Gastrocnemius medialis (tissue), 4 donors: ENCODE measurements around the gene UBE2S. TPM values are rescaled to one million over a fixed set of nuclear protein-coding genes. Genes with fewer than 3 reads are reported as not detected.

ENCODE experiments used
- ATAC-seq, 2 donors: fragments of 150-250 bp; one replicate each; pipeline ENCODE4 v1.9.1; 2016
- DNase-seq, 2 donors: peaks; one replicate each; pipeline ENCODE4 v3.0.0-alpha.2; 2019
- H3K27ac ChIP-seq, 4 donors: fragments of 200-600 bp; sonication (generic); 1 replicate in 1 of 4; 2 replicates in 3 of 4; pipeline ENCODE4 v1.5.1; 2016 to 2018; ENCODE audit warnings: mild to moderate bottlenecking in 2 of 4, moderate library complexity in 1 of 4
- H3K27me3 ChIP-seq, 3 donors: fragments of 200-600 bp; sonication (generic) in 2 of 3; 1 replicate in 1 of 3; 2 replicates in 2 of 3; pipeline versions ENCODE4 v1.5.1 to v1.6.0; 2016 to 2019; ENCODE audit warnings: mild to moderate bottlenecking in 1 of 3, moderate library complexity in 1 of 3
- H3K36me3 ChIP-seq, 2 donors: fragments of 200-600 bp; sonication (generic) in 1 of 2; one replicate each; pipeline ENCODE4 v1.5.1; 2017 to 2018
- H3K4me1 ChIP-seq, 2 donors: fragments of 200-600 bp; sonication (generic) in 1 of 2; one replicate each; pipeline ENCODE4 v1.5.1; 2016 to 2017; ENCODE audit warnings: mild to moderate bottlenecking in 2 of 2
- H3K4me3 ChIP-seq, 4 donors: fragments of 200-600 bp; sonication (generic) in 3 of 4; 1 replicate in 1 of 4; 2 replicates in 3 of 4; pipeline ENCODE4 v1.5.1; 2016 to 2019; ENCODE audit warnings: mild to moderate bottlenecking in 2 of 4
- H3K9me3 ChIP-seq, 3 donors: fragments of 200-600 bp; sonication (generic) in 2 of 3; 1 replicate in 1 of 3; 2 replicates in 2 of 3; pipeline ENCODE4 v1.5.1; 2016 to 2019
- POLR2A ChIP-seq, 2 donors: fragments of 450-650 bp; IDR thresholded peaks; one replicate each; pipeline ENCODE4 v1.6.1; 2017; ENCODE audit warnings: antibody characterized with exemption in 2 of 2, mild to moderate bottlenecking in 2 of 2, moderate library complexity in 2 of 2
- in situ Hi-C, 4 donors: fragments of 200-750 bp; cut with MboI; loops; one replicate each; pipeline versions ENCODE4 v1.15.0 to v1.8.0; 2017; ENCODE audit warnings: low sequenced_read_pairs in 4 of 4
- intact Hi-C: fragments of 100-400 bp; cut with DNase I; formaldehyde crosslinking; loops from one replicate; pipeline ENCODE4 v1.15.1; 2023; ENCODE audit warnings: low total_unique reads
- total RNA-seq, 4 donors: library from RNA; depleted of rRNA; stranded (reverse); fragments of >200 nt; gene quantifications; one replicate each; pipeline versions ENCODE4 v1.1.0 to v1.2.3, GENCODE V29; 2016
- TF ChIP-seq, protein P1 (sequence below), 5 experiments: fragments of 450-650 bp in 3 of 5; fragments of 200-600 bp in 2 of 5; sonication (generic) in 2 of 5; IDR thresholded peaks in 4 of 5; conservative IDR thresholded peaks in 1 of 5; 1 replicate in 4 of 5; 2 replicates in 1 of 5; pipeline ENCODE4 v1.5.1; 2016 to 2019; ENCODE audit warnings: antibody characterized with exemption in 5 of 5, mild to moderate bottlenecking in 3 of 5, moderate library complexity in 3 of 5

UBE2S gene
- total RNA-seq, 4 donors from 2014 or later, result 7.7 to 14.6 (median 13.4) TPM

DNA sequence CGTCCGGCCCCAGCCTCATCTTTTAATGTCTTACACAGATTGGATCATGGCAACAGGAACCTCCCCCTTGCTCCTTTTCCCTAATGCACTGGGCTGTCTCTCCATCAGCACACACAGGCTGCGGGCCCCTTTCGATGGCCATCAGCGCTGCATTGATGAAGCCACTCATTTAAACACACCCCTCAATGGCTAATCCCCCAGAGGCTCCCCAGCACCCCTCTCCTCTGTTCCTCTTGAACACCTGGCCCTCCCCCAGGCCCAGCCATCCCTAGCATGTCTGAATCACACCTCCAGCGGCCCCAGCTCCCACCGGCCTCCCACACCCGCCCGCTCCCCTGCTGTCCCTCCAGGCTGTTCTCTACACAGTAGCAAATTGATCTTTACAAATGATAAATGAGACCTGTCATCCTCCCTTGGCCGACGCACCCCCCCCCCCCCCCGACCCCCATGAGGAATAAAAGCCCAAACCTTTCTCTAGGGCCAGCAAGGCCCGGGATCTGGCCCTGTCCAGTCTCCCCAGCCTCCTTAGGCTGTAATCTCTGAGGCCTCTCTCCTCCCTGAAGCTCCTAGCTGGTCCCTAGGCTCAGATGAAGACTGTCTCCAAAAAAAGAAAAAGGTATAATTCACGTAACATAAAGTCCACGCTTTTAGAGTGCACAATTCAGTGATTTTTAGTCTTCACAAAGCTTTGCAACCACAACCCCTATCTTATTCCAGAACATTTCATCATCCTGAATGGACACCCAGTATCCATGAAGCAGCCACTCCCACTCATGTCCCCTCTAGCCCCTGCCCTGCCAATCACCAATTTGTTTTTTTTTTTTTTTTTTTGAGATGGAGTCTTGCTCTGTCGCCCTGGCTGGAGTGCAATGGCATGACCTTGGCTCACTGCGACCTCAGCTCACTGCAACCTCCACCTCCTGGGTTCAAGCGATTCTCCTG lies 14.5 kb downstream of the UBE2S start:
- TF ChIP-seq, protein P1, sequence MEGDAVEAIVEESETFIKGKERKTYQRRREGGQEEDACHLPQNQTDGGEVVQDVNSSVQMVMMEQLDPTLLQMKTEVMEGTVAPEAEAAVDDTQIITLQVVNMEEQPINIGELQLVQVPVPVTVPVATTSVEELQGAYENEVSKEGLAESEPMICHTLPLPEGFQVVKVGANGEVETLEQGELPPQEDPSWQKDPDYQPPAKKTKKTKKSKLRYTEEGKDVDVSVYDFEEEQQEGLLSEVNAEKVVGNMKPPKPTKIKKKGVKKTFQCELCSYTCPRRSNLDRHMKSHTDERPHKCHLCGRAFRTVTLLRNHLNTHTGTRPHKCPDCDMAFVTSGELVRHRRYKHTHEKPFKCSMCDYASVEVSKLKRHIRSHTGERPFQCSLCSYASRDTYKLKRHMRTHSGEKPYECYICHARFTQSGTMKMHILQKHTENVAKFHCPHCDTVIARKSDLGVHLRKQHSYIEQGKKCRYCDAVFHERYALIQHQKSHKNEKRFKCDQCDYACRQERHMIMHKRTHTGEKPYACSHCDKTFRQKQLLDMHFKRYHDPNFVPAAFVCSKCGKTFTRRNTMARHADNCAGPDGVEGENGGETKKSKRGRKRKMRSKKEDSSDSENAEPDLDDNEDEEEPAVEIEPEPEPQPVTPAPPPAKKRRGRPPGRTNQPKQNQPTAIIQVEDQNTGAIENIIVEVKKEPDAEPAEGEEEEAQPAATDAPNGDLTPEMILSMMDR (IDR thresholded peaks at IDR 0.05 in 4 of 5, conservative IDR thresholded peaks at IDR 0.05 in 1 of 5), result no peak
- no peak for TF ChIP-seq POLR2A (IDR thresholded peaks at IDR 0.05)
- Histone ChIP-seq H3K27me3 (no peaks in the 10 kb centered on the region), H3K36me3 (peaks cover 0 to 19% of the 10 kb centered on the region in 2 donors), H3K4me3 (no peak overlapping the region), H3K27ac (no peak overlapping the region), H3K9me3 (no peaks in the 10 kb centered on the region), H3K4me1 (peaks cover 0 to 9% of the 10 kb centered on the region in 2 donors)
- in situ Hi-C loops, result no loop called here
- intact Hi-C loops, result no loop called here
- no peak for ATAC-seq
- no peak for DNase-seq

DNA sequence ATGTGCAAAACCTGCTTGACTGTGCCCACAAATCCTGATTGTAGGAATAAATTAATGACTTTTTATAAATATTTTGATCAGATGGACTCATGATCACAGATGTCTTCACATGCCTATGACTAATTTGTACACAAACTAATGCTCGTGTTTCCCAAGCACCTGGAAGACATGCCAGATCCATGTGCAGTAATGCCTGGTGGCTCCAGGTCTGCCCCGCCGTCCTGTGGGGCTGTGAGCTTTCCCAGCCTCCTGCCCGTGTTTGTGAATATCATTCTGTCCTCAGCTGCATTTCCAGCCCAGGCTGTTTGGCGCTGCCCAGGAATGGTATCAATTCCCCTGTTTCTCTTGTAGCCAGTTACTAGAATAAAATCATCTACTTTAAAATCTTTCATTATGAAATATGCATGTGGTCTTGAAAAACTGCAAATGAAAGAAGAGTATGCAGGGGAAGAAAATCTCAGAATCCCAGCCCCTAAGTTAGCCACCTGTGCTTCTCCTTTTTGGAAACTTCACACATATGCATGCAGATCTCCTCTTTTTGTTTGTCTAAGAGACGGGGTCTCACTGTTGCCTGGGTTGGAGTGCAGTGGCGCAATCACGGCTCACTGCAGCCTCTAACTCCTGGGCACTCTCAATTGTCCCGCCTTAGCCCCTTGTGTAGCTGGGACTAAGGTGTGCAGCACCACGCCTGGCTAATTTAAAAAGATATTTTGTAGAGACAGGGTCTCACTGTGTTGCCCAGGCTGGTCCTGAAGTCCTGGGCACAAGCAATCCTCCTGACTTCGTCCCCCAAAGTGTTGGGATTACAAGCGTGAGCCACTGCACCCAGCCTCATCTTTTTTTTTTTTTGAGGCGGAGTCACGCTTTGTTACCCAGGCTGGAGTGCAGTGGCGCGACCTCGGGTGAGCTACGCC lies 15.6 kb downstream of the UBE2S start:
- in situ Hi-C loops, result no loop called here
- no peak for TF ChIP-seq POLR2A (IDR thresholded peaks at IDR 0.05)
- TF ChIP-seq, protein P1 (IDR thresholded peaks at IDR 0.05 in 4 of 5, conservative IDR thresholded peaks at IDR 0.05 in 1 of 5), result no peak
- DNase-seq, result no peak
- peak in 1 of 2 donors; percentile 46 for ATAC-seq
- intact Hi-C loops, result no loop called here
- Histone ChIP-seq H3K9me3 (no peaks in the 10 kb centered on the region), H3K36me3 (peaks cover 0 to 28% of the 10 kb centered on the region in 2 donors), H3K4me1 (peaks cover 6 to 18% of the 10 kb centered on the region in 2 donors), H3K27ac (peak overlapping the region in 1 of 4 donors; percentile 35), H3K27me3 (no peaks in the 10 kb centered on the region), H3K4me3 (no peak overlapping the region)

DNA sequence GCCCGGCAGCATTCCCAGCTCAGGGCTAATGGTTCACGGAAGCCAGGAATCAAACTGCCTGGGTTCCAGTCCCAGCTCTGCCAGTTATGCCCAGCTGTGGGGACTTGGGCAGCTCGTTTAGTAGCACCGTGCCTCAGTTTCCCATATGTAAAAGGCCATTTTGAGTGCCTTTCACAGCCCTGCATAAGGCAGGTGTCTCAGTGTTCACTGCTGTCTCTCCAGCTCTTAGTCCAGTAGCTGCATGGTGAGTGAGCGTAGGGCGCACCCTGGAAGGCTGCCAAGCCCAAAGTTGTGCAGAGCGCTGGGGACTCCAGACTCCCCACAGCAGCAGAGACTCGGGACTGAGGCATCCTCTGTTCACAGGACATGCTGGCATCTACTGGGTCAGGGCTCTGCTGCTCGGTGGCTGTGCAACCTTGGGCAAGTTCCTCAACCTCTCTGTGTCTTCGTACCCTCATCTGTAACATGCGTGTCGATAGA lies 16.4 kb downstream of the UBE2S start:
- Histone ChIP-seq H3K9me3 (no peaks in the 10 kb centered on the region), H3K4me3 (no peak overlapping the region), H3K36me3 (peaks cover 0 to 28% of the 10 kb centered on the region in 2 donors), H3K4me1 (peaks cover 12 to 25% of the 10 kb centered on the region in 2 donors), H3K27ac (peak overlapping the region in 1 of 4 donors; percentile 35), H3K27me3 (no peaks in the 10 kb centered on the region)
- no peak for DNase-seq
- no peak for TF ChIP-seq POLR2A (IDR thresholded peaks at IDR 0.05)
- TF ChIP-seq, protein P1 (IDR thresholded peaks at IDR 0.05 in 4 of 5, conservative IDR thresholded peaks at IDR 0.05 in 1 of 5), result no peak
- in situ Hi-C loops (no loop called here), intact Hi-C loops (no loop called here)
- no peak for ATAC-seq

DNA sequence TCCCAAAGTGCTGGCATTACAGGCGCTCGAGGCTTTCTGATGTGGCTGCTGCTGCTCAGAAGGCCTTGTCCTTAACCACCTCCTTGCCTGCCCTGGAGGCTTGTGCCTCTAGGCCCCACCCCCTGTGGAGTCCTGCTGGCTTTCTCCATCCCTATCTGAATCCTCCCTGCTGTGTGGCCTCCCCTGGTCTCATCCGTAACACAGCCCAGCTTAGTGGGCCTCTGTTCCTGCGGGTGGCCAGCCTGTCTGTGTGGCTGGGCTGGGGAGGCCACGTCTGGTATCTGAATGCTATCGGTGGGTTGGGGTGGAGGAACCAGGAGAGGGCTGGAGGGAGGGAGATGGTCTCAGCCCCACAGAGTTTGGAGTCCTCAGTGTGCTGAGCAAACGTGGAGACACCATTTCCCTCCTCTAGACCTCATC lies 17.1 kb downstream of the UBE2S start:
- H3K9me3 ChIP-seq, result no peaks in the 10 kb centered on the region
- no peak overlapping the region for H3K27ac ChIP-seq
- H3K27me3 ChIP-seq, result no peaks in the 10 kb centered on the region
- in situ Hi-C loops (no loop called here), intact Hi-C loops (no loop called here)
- H3K36me3 ChIP-seq, result peaks cover 0 to 28% of the 10 kb centered on the region in 2 donors
- TF ChIP-seq POLR2A (IDR thresholded peaks at IDR 0.05), result no peak
- TF ChIP-seq, protein P1 (IDR thresholded peaks at IDR 0.05 in 4 of 5, conservative IDR thresholded peaks at IDR 0.05 in 1 of 5), result no peak
- H3K4me3 ChIP-seq, result no peak overlapping the region
- DNase-seq (no peak), ATAC-seq (no peak)
- peaks cover 12 to 25% of the 10 kb centered on the region in 2 donors for H3K4me1 ChIP-seq
